ENCODE data around the gene MNDA.

GRCh38 chr1:158838660-158839059, 7.5 kb downstream of the MNDA start:
- TF ChIP-seq BHLHE40 (IDR thresholded peaks at IDR 0.05; ENCODE audit: borderline replicate concordance) (no peak), SP1 (IDR thresholded peaks at IDR 0.05) (no peak), FOXM1 (IDR thresholded peaks at IDR 0.05; ENCODE audit: borderline replicate concordance) (no peak), PKNOX1 (IDR thresholded peaks at IDR 0.05) (no peak), ARNT (IDR thresholded peaks at IDR 0.05) (no peak), LEF1 (IDR thresholded peaks at IDR 0.05; ENCODE audit: borderline replicate concordance) (no peak), ELF4 (IDR thresholded peaks at IDR 0.05) (no peak), SUZ12 (IDR thresholded peaks at IDR 0.05) (no peak), HDGF (IDR thresholded peaks at IDR 0.05; ENCODE audit: borderline replicate concordance) (no peak), NFRKB (IDR thresholded peaks at IDR 0.05) (no peak)

Measured in HEK293T (cell line).